Natural killer cell (primary cell): ENCODE data around the gene PRKCQ. TPM values are rescaled to one million over a fixed set of nuclear protein-coding genes. Genes with fewer than 3 reads are reported as not detected.

Source experiments
- ATAC-seq, 3 donors: fragments of 150-1000 bp in 2 of 3; fragments of 200-7000 bp in 1 of 3; cut with Tn5 transposase; 1 replicate in 1 of 3; 2 replicates in 2 of 3; pipeline ENCODE4 v1.10.0; 2021; ENCODE audit warnings: mild to moderate bottlenecking in 2 of 3, moderate library complexity in 2 of 3
- DNase-seq, 2 donors: peaks; one replicate each; pipeline versions ENCODE4 v3.0.0 to v3.0.0-alpha.2; 2013 to 2021; ENCODE audit warnings: mixed read lengths in 1 of 2
- H3K27ac ChIP-seq: one replicate; pipeline ENCODE4 v1.5.1; 2013; ENCODE audit warnings: mild to moderate bottlenecking, low read length
- H3K27me3 ChIP-seq: one replicate; pipeline ENCODE4 v1.6.1; 2013; ENCODE audit warnings: low read length; ENCODE audit not compliant: control insufficient read depth, insufficient read depth
- H3K36me3 ChIP-seq: one replicate; pipeline ENCODE4 v1.6.1; 2013; ENCODE audit warnings: low read length; ENCODE audit not compliant: control insufficient read depth, insufficient read depth
- H3K4me1 ChIP-seq: one replicate; pipeline ENCODE4 v1.6.1; 2013; ENCODE audit warnings: low read length; ENCODE audit not compliant: control insufficient read depth, insufficient read depth
- H3K4me3 ChIP-seq: one replicate; pipeline ENCODE4 v1.5.1; 2013; ENCODE audit warnings: low read length
- H3K9me3 ChIP-seq: one replicate; pipeline ENCODE4 v1.6.1; 2013; ENCODE audit warnings: low read length; ENCODE audit not compliant: control insufficient read depth, insufficient read depth
- H3K27ac Mint-ChIP-seq, 2 donors: one replicate each; pipeline ENCODE4 v1.8.0; 2022; ENCODE audit warnings: mild to moderate bottlenecking in 2 of 2, mixed read lengths in 2 of 2, moderate library complexity in 1 of 2
- H3K27me3 Mint-ChIP-seq, 2 donors: one replicate each; pipeline ENCODE4 v1.8.0; 2022; ENCODE audit warnings: low read depth in 2 of 2, mixed read lengths in 2 of 2
- H3K36me3 Mint-ChIP-seq: one replicate; pipeline ENCODE4 v1.8.0; 2022; ENCODE audit warnings: mixed read lengths
- H3K4me1 Mint-ChIP-seq, 2 donors: one replicate each; pipeline ENCODE4 v1.8.0; 2022; ENCODE audit warnings: mixed read lengths in 2 of 2
- H3K4me3 Mint-ChIP-seq: one replicate; pipeline ENCODE4 v1.8.0; 2022; ENCODE audit warnings: mild to moderate bottlenecking, moderate library complexity, mixed read lengths
- H3K9me3 Mint-ChIP-seq, 2 donors: one replicate each; pipeline ENCODE4 v1.8.0; 2022; ENCODE audit warnings: mixed read lengths in 2 of 2
- WGBS: methylation state at CpG from one replicate; pipeline ENCODE4 v1.1.7; 2013; ENCODE audit warnings: missing lambda C conversion rate; ENCODE audit not compliant: insufficient coverage; 5-methylcytosine and 5-hydroxymethylcytosine counted together
- intact Hi-C: fragments of 100-400 bp; cut with micrococcal nuclease; formaldehyde crosslinking; loops from one replicate; pipeline ENCODE4 v1.14.2; 2022
- total RNA-seq, 4 donors: library from RNA; stranded (reverse); fragments of 120-200 nt in 1 of 4; gene quantifications; one replicate each; pipeline versions ENCODE4 v1.2.3 to v1.2.4, GENCODE V29; 2013 to 2022
- TF ChIP-seq, protein P1 (sequence below): fragments of 200-600 bp; IDR thresholded peaks from one replicate; pipeline ENCODE4 v1.8.0; 2022; ENCODE audit warnings: antibody characterized with exemption

Gene PRKCQ
- total RNA-seq, 3 donors from 2014 or later (not counting 1 experiment from before 2014, with no cell fraction given): 46.5 to 69.5 (median 61.3) TPM

DNA sequence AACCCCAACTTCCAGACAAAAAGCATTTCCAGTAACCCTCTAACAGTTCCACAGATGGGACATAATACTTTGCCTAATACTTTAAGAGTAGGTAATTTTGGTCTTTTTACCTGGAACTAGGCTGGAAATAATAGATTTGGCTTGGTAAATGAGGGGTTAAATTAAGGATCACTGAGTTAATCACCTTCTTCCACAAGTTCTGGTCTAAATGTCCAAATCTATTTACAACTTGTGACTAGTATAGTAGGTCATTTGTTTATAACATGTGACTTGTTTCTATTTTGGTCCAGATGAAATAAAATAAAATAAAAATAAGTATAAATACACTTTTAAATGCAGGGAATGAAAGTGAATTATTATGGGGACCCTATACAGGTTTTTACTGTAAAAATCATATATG is 80.1 kb downstream of the PRKCQ start:
- H3K4me1 Mint-ChIP-seq: peaks cover 55 to 58% of the 10 kb centered on the region in 2 donors
- intact Hi-C loops: loop anchor here (10.0 kb wide), 1 partner anchor 535 kb away; no protein-coding TSS in a partner anchor

GRCh38 chr10:6498771-6499170 is 81.3 kb downstream of the PRKCQ start:
- Mint-ChIP-seq H3K4me1 (peaks cover 47 to 52% of the 10 kb centered on the region in 2 donors), H3K4me3 (peak overlapping the region; percentile 75), H3K9me3 (no peaks in the 10 kb centered on the region), H3K27ac (no peak overlapping the region), H3K27me3 (no peaks in the 10 kb centered on the region), H3K36me3 (peaks cover 10% of the 10 kb centered on the region)
- peak overlapping the region; percentile 66 for H3K27ac ChIP-seq
- no peak overlapping the region for H3K4me3 ChIP-seq
- intact Hi-C loops: loop anchor here (10.0 kb wide), 1 partner anchor 536 kb away; no protein-coding TSS in a partner anchor
- H3K9me3 ChIP-seq: no peaks in the 10 kb centered on the region
- ATAC-seq: peak; percentile 74 to 86 (median 86)
- H3K27me3 ChIP-seq: no peaks in the 10 kb centered on the region
- 30% methylated on average over 2 of the region's 2 CpGs for WGBS
- peaks cover 57% of the 10 kb centered on the region for H3K36me3 ChIP-seq
- H3K4me1 ChIP-seq: peaks cover 40% of the 10 kb centered on the region
- peak in 1 of 2 donors; percentile 83 for DNase-seq
- TF ChIP-seq, protein P1, sequence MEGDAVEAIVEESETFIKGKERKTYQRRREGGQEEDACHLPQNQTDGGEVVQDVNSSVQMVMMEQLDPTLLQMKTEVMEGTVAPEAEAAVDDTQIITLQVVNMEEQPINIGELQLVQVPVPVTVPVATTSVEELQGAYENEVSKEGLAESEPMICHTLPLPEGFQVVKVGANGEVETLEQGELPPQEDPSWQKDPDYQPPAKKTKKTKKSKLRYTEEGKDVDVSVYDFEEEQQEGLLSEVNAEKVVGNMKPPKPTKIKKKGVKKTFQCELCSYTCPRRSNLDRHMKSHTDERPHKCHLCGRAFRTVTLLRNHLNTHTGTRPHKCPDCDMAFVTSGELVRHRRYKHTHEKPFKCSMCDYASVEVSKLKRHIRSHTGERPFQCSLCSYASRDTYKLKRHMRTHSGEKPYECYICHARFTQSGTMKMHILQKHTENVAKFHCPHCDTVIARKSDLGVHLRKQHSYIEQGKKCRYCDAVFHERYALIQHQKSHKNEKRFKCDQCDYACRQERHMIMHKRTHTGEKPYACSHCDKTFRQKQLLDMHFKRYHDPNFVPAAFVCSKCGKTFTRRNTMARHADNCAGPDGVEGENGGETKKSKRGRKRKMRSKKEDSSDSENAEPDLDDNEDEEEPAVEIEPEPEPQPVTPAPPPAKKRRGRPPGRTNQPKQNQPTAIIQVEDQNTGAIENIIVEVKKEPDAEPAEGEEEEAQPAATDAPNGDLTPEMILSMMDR: no peak

More for the DNA sequence above, 80.1 kb downstream of the PRKCQ start:
- Mint-ChIP-seq H3K9me3 (no peaks in the 10 kb centered on the region), H3K27me3 (no peaks in the 10 kb centered on the region), H3K36me3 (peaks cover 10% of the 10 kb centered on the region), H3K27ac (no peak overlapping the region), H3K4me3 (no peak overlapping the region)
- Histone ChIP-seq H3K4me1 (peaks cover 32% of the 10 kb centered on the region), H3K36me3 (peaks cover 50% of the 10 kb centered on the region), H3K9me3 (no peaks in the 10 kb centered on the region), H3K27me3 (no peaks in the 10 kb centered on the region), H3K4me3 (no peak overlapping the region), H3K27ac (no peak overlapping the region)
- DNase-seq (no peak), ATAC-seq (no peak)
- TF ChIP-seq, protein P1: no peak

- no peaks in the 10 kb centered on the region for H3K27me3 ChIP-seq
- no peak overlapping the region for H3K27ac Mint-ChIP-seq
- H3K9me3 Mint-ChIP-seq: no peaks in the 10 kb centered on the region
- no peaks in the 10 kb centered on the region for H3K27me3 Mint-ChIP-seq
- DNase-seq (no peak), ATAC-seq (no peak)
- H3K4me1 Mint-ChIP-seq: peaks cover 38 to 42% of the 10 kb centered on the region in 2 donors
- peak overlapping the region; percentile 66 for H3K27ac ChIP-seq
- intact Hi-C loops: loop anchor here (10.0 kb wide), 1 partner anchor 537 kb away; no protein-coding TSS in a partner anchor
- H3K36me3 ChIP-seq: peaks cover 59% of the 10 kb centered on the region
- H3K4me1 ChIP-seq: peaks cover 47% of the 10 kb centered on the region
- TF ChIP-seq, protein P1: no peak
- peaks cover 10% of the 10 kb centered on the region for H3K36me3 Mint-ChIP-seq
- no peaks in the 10 kb centered on the region for H3K9me3 ChIP-seq
- H3K4me3 Mint-ChIP-seq: peak overlapping the region; percentile 75
- 91% methylated on average over 4 of the region's 4 CpGs for WGBS
- H3K4me3 ChIP-seq: no peak overlapping the region
Measured at GRCh38 chr10:6497620-6498019, 82.5 kb downstream of the PRKCQ start.
